GM12873 (cell line): ENCODE data around the gene PRLH.

Source experiments
- CTCF ChIP-seq: IDR thresholded peaks from 2 replicates; pipeline ENCODE4 v1.5.1; 2012; ENCODE audit warnings: low read depth, mild to moderate bottlenecking, moderate library complexity, low read length, control low read depth; ENCODE audit not compliant: insufficient read depth; ENCODE audit errors: missing control alignments

PRLH gene

GRCh38 chr2:237581326-237581725, 15.0 kb downstream of the PRLH start:
- no peak for TF ChIP-seq CTCF

GRCh38 chr2:237581751-237582746, 15.7 kb downstream of the PRLH start:
- peak; percentile 58 for TF ChIP-seq CTCF

- TF ChIP-seq CTCF, result no peak
Measured at GRCh38 chr2:237583385-237584295, 17.3 kb downstream of the PRLH start.

GRCh38 chr2:237585590-237586221, 19.3 kb downstream of the PRLH start:
- TF ChIP-seq CTCF, result no peak

- TF ChIP-seq CTCF, result no peak
Measured at GRCh38 chr2:237588044-237588696, 21.8 kb downstream of the PRLH start.

- TF ChIP-seq CTCF, result no peak
Measured at GRCh38 chr2:237590272-237591140, 24.1 kb downstream of the PRLH start, which contains the start of gene RAB17. Gene RAB17, minus strand, starts transcription at chr2:237590734. Its CDS starts 4,580 bp downstream, at chr2:237586154.
